T-helper 1 cell treated with Interleukin-12 subunit alpha and Interleukin-12 subunit beta and Interleukin-4 antibody, amounts not matched to agents 30 ng/mL and 1 ng/mL, for 36 hours (primary cell): ENCODE data around the gene RAMAC. TPM values are rescaled to one million over a fixed set of nuclear protein-coding genes. Genes with fewer than 3 reads are reported as not detected.

Experiments
- intact Hi-C: fragments of 100-400 bp; cut with micrococcal nuclease; formaldehyde crosslinking; loops from one replicate; pipeline ENCODE4 v1.15.1; 2024
- total RNA-seq: library from RNA; stranded (reverse); gene quantifications from 2 replicates; pipeline ENCODE4 v1.2.3, GENCODE V29; 2022

Gene RAMAC
- total RNA-seq, 1 donor from 2014 or later, result 29.7 TPM

DNA sequence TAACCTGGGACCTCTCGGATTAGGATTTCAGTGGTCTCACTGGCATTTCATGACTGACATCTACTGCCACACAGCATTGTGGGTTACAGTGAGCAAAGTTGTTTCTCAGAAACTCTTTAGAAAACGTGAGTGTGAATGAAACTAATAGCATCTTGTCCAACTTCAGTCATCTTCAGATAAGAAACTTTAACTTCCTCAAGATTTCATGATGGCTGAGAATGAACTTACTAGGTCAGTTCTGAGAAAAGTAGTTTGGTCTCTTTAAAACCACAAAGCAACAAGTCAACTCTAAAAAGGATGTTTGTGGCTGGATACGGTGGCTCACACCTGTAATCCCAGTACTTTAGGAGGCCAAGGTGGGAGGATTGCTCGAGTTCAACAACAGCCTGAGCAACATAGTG lies 19.3 kb upstream of the RAMAC start:
- intact Hi-C loops, result loop anchor here (1.0 to 2.0 kb wide), 2 partner anchors 16 to 20 kb away; partner anchors contain the start of gene RAMAC

DNA sequence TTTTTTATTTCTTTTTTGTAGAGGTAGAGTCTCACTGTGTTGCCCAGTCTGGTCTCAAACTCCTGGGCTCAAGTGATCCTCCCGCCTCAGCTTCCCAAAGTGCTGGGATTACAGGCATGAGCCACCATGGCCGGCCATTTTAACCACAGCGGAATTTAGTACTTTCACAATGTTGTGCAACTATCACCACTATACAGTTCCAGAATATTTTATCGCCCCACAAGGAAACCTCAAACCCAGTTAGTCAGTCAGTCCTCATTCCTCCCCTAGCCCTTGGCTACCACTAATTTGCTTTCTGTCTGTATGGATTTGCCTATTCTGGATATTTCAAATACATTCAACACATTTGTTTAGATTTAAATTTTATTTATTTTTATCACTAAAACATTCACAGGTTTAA lies 17.9 kb upstream of the RAMAC start:
- intact Hi-C loops, result no loop called here

DNA sequence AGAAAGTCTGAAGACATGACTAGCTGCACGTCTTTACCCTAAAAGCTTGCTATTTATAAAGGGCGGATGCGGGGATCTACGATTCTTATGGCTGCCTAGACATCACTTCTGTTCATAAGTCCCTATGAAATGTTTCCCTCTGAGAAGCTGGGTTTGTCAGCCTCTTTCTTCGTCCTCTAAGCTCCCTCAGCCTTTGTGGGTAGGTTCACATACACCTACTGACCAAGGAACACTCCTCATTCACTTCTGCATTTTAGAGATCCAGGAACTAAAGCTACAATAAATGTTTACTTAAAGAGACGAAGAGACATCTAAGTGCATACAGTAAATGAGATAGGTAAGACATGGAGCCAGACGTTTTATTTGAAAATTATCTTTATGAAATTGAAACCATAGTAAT lies 16.7 kb upstream of the RAMAC start:
- intact Hi-C loops, result no loop called here

DNA sequence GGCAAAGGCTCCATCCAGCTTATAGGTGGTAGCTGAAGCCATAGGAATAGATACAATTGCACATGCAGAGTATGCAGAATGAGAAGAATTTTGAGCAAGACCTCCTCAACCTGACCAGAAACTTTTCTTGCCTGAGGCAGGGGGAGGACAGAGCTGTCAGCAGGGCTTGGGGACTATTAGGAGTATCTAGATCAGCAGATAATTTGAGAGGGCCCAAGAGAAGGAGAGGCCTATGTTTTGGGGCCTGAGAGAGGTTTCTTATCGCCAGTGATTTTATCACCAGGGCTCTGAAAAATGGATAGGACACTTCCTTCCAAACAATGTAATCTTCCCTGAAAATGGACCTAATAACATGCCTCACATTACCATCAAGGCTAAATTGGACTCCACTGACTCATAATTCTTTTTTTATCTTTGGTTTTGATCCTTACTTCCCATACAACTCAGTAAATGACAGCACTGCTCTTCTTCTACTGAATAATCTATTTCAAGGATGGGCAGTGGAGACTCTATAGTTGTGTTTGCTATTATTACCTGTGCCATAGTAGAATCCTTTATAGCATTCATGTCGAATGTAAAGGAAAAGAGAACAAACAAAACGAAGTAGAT lies 15.8 kb upstream of the RAMAC start:
- intact Hi-C loops, result no loop called here

DNA sequence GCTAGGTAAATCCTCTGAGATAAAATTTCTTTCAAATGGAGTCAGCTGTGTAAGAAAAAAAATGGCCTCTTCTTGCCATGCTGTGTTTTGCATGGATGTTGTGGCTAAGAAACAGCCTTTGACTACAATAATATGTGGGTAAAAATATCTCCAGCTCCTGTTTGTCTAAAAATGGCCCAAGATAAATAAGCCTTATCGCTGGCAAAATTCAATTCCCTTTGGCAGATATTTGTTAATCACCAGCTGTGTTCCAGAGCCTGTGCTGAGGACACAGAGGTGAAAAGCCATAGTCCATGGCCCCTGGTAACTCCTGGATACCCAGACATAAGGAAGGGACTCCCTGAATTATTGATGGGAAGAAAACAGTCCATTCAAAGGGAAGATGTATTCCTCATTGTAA lies 15.3 kb upstream of the RAMAC start:
- intact Hi-C loops, result no loop called here

DNA sequence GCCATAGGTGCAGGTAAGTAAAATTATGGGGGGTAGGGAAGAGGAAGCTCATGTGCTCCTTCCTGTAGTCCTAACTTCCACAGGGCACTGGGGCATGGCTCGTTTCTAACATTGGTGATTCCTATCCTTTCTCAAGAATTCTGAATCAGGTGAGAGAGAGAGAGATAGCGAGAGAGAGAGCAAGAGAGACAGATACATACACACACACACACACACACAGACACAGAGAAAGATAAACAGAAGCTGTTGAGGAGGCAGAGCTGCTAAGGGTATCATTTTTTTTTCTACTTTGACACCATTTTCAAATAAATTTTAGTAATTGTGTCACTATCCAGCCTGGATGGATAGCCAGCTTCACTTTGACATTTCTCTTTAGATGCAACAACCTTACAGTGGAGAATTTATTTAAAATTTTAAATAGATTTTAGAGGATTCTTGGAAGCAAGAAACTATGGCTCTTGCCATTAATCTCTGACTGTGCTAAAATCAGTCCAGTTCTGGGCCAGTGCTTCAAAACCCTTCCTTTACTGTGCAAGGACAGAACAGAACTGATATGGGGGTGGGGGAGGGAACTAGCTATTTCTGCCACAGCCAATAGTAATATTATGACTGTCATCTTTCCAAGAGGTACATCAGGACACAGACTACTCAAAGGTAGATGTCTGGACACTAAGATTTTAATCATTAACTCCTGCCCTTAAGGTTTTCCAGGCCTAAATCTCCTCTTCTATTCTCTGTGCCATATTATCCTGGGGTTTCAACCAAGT lies 14.6 kb upstream of the RAMAC start:
- intact Hi-C loops, result no loop called here

DNA sequence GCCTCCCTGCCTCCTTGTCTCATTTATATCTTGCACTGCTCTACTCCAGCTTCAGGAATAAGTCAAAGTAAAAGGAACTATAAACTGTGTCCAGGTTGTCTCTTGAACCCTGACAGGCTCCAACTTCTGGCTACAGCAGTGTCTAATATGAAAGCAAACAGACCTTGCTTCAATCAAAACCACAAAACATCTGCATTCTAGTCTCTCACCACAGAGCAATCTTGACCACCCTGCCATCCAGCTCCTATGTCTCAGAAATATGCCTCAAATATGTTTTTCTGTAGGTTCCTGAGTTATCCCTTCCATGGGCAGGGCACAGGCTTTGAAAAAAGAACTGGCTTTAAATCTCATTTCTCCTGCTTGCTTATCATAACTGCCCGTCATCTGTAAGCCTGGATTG lies 13.0 kb upstream of the RAMAC start:
- intact Hi-C loops, result no loop called here

DNA sequence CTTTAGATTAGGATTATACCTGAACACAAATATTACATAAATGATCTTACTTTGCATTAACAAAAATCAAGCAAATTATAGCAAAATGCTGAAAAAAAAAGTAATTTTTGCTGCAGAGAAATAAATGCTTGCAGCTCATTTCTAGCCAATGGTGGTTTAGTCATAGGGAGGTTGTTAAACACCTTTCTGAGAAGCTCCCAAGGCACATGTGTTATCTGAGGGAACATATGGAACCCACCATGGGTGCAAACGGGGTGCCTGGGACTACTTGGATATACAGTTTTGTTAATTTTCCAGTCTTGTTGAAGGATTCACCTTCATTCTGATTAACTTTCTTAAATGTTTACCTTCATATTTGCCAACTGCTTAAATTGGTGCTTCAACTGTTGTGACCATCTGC lies 8.9 kb upstream of the RAMAC start:
- intact Hi-C loops, result no loop called here

DNA sequence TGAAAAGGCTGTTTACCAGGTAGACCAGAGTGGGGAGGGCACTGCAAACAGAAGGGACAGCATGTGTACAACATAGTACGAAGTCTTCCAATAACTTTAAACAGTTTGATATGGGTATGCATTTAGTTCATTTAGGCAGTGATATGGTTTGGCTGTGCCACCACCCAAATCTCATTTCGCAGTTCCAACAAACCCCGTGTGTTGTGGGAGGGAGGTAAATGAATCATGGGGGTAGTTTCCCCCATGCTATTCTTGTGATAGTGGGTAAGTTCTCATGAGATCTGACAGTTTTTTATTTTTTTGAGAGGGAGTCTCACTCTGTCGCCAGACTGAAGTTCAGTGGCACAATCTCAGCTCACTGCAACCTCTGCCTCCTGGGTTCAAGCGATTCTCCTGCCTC lies 7.6 kb upstream of the RAMAC start:
- intact Hi-C loops, result no loop called here

DNA sequence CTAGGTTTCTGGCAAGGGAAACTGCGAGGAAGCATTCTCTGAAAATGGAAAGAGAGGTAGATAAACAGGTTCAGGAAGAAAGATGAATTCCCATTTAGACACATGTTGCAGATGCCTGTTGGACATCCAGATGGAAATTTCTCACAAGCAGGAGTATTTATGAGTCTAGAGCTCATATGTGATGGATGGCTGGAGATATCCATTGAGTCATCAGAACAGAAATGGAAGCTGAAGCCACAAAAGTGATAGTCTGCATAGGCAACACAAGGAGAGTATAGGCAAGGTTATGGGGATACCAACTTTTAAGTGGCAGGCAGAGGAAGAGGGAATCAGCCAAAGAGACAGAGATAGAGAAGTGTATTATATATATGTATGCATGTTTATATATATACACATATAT lies 6.3 kb upstream of the RAMAC start:
- intact Hi-C loops, result no loop called here

DNA sequence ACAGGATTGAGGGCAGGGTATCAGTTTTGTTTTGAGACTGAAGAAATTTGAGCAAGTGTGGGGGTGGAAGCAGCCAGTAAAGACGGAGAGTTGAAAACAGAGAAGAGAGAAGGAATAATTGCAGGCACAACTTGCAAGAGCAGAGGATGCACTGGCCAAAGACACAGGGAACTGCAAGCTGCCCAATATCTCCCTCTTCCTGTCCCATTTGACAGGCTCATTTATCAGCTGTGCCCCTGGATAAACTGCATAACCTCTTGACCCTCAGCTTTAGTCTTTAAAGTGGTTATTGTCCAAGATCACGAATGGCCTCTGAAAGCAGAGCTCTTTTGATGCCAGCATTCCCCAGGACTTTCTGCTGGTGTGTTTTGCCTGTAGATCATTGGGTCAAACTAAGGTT lies 5.0 kb upstream of the RAMAC start:
- intact Hi-C loops, result no loop called here

DNA sequence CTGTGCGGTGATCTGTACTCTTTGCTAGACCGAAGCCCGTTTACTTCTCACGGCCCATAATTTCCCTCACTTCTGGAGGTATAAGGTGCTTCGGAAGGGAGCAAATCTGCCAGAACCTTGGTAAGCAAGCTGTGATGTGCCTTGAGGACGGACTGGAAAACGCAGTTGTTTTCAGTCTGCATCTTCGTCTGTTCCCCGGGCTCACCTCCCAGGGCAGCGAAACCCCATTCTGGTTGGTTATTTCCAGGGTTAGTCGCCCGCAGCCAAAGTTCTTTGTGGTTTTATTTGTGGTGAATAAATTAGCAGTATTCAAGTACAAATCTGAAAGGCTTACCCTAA lies 401 bp downstream of the RAMAC start:
- intact Hi-C loops, result loop anchor here (1.0 to 5.0 kb wide), 11 partner anchors 14 to 724 kb away; partner anchors contain the start of genes AP3B2, C15orf40, EFL1 and RPS17

DNA sequence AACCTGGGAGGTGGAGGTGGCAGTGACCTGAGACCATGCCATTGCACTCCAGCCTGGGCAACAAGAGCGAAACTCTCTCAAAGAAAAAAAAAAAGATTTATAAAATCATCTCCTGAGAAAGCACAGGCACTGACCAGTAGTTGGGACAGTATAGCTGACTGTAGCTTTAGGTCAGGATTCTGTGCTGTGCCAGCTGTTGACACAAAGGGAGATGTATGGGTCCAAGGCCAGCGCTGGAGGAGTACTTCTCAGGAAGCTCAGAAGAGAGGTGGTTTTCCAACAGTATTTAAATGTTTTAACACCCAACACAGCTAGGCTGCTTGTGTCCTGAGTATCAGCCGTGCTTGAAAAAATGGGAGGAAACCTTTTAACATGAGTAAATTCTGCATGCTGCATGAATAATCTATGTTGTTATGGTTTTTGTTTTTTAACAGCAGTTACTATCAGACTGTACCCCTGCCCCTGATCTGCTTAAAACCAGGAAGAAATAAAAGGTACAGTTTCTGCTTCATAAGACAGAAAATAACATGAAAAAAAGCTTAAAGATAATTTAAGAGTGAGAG lies 6.5 kb downstream of the RAMAC start:
- intact Hi-C loops, result no loop called here

DNA sequence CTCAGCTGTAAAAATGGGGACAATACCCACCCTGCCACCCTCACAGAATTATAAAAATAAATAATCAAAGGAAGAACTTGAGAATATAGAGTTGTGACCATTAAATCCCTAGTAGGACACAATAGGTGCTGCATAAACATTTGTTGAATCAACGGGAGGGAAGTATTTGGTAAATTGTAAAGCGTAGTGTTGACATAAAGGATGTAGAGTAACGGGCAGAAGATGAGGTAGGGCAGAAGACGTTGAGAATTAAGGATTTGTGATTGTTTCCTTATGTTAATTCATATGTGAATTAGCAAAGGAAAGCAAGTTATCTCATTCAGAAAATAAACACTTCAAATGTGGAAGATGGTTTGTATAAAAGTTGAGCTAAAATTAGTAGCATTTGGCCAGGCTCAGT lies 7.1 kb downstream of the RAMAC start:
- intact Hi-C loops, result no loop called here

DNA sequence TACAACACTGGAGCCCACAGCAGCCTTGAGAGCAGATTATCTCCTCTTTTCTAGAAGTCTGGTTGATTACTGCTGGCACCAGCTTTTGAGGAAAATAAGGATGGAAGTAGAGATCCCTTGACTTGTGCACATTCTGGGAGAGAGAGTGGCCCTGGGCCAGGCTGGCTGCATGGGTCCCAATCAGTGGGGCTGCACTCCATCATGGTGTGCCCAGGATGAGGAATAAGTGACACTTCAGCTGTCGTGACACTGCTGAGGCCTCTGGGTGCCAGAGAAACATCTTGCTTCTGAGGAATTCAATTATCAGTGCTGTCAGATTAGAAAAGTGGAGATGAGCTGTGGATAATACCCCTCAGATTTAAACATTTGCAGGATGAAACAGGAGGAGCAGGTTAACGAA lies 9.1 kb downstream of the RAMAC start:
- intact Hi-C loops, result no loop called here

DNA sequence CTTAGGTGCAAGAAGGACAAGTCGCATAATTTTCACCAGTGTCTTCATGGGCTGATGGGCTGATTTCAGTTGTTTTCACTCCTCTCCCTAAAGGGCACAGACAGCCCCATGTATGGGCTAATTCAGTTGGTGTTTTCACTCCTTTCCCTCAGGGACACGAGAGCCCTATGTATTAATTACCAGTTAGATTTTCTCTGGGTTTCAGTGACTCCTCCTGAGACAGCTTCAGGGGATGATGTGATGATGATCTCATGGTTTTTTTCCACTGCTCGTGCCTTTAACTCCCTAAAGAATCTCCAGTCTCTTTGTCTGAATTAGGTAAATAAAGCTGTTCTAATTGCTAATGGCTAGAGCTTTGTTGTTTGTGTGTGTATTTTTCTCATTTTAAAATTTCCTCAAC lies 9.9 kb downstream of the RAMAC start:
- intact Hi-C loops, result no loop called here

DNA sequence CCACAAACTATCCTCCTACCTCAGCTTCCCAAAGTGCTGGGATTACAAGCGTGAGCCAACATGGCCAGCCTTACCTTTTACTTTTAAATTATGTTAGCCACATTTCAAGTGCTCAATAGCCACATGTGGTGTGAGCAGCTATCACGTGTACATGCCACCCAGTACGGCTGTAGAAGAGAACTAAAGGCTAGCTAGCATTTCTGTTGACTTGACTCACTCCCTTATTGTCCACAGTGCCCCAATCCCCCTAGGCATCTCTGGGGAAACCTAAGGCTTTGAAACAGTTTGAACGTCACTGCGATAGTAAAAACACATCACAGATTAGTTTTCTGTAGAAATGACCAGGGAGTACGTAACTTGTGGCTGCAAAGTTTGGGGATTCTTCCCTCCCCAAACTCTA lies 13.4 kb downstream of the RAMAC start:
- intact Hi-C loops, result no loop called here

DNA sequence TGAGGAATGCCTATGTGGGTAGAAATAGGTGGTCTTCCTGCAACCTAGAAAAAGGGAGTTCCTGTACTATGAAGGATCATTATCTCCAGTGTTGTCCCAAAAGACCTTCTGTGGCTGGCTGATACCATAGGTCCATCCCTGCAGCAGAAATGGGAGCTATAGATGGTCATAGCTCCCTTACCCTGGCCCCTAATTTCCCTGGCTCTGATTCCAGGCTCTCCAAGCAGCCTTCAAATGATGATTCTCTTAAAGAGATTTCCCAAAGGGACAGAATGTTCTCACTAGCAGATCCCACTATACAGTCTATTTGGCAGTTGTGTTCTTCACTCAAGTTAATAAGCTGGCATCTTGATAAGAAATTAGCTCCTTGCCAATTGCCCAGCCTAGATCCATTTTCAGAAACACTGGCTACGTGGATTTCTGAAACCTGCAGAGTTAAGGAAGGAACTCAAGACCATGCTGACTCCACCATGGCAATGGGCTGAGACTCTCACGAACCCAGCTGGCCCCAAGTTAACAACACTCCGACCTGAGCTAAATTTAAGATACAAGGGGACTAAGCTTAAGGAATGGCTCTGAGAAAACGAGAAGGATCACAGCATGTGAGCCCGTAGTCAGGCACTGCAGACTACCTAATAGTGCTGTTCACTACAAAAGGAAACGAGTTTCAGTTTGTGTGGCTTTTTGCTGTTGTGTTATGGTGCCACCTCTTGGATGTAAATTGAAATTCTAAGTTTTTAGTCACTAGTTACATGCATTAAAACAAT lies 14.1 kb downstream of the RAMAC start:
- intact Hi-C loops, result loop anchor here (1.0 to 2.0 kb wide), 9 partner anchors 11 to 469 kb away; partner anchors contain the start of genes C15orf40, RAMAC and RPS17

DNA sequence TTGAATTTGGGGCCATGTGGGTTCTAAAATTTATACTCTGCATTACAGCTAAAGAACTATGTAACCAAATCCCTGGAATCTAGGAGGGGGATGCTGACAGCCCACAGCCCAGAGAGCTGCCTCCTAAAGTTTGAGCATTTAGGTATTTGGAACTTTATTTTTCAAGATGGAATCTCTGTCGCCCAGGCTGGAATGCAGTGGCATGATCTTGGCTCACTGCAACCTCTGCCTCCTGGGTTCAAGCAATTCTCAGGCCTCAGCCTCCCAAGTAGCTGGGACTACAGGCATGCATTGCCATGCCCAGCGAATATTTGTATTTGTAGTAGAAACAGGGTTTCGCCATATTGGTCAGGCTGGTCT lies 14.6 kb downstream of the RAMAC start:
- intact Hi-C loops, result loop anchor here (1.0 to 2.0 kb wide), 9 partner anchors 11 to 470 kb away; partner anchors contain the start of genes C15orf40, RAMAC and RPS17

DNA sequence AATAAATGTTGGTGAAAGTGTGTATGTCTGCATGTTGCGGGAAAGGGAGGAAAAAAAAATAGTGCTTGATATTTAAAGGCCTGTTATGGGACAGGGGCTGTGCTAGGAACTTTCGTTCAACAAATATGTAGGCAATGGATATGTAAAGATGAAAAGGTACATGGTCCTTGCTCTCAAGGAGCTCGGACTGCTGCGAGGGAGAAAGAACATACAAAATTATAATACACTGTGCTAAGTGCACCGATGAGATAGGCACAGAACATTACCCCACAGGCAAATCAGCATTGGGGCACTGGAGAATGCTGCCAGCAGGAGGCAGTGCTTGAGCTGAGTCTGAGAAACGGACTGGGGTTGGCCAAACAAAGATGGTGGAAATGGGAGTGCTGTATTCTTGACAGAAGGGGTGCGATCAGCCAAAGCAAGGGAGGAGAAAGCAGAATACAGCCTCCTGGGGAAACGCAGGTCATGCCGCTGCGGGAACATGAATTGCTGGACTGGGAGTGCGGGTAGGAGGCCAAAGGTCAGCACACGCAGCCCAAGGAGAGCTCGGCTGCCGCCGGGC lies 24.8 kb downstream of the RAMAC start:
- intact Hi-C loops, result loop anchor here (1.0 kb wide), 11 partner anchors 10 to 470 kb away; partner anchors contain the start of genes AP3B2, RAMAC and RPS17

DNA sequence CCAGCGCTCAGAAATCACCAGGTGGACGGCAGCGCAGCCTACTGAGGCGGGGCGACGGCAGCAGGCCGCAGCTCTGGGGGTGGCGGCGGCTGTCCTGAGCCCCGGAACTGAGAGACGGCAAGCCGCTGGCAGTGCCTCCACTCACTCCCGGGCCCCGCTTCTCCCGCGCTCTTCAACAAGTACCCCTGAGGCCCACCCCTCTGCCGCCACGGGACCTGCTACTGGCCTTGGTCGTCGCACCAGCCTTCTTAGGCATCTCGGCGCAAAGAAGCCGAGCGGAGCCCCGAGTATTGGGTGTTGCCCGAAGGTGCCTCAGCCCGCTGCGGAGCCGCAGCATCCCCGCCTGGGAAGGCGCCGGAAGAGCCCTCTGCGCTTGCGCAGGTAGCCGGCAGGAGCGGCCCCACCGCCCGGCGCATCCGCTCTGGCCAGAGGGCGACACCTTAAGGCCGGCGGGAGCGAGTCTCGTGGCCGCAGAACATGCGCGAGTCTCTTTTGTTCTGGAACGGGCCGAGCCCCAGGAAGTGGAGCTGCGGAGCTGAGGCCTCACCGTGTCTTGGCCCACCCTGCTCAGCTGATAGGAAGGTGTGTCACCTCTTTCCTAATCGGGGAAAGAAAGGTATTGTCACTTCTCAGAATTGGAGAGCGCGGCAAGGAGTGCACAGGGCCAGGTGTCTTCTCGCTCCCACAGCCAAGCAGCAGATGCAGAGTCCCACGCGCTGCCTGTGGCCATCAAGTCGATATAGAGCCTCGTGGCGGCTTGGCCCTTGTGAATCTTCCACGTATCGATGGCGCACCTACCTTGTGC lies 25.5 kb downstream of the RAMAC start, which contains the start of gene C15orf40:
TSS of gene C15orf40 (minus strand) at position 369 of the 805 bp plus-strand sequence. CDS start at position 337, 32 bp downstream.
- intact Hi-C loops, result loop anchor here (1.0 kb wide), 11 partner anchors 11 to 471 kb away; partner anchors contain the start of genes AP3B2, RAMAC and RPS17
